CD14-positive monocyte (primary cell): ENCODE results near the gene SELENOF. TPM values are rescaled to one million over a fixed set of nuclear protein-coding genes. Genes with fewer than 3 reads are reported as not detected.

Experiments used
- DNase-seq, 3 donors: peaks; one replicate each; pipeline ENCODE4 v3.0.0-alpha.2; 2011 to 2022
- H2AFZ ChIP-seq: 2 replicates; pipeline ENCODE4 v1.6.0; 2012; ENCODE audit warnings: mild to moderate bottlenecking, low read depth, low read length, inconsistent platforms; ENCODE audit not compliant: insufficient read depth, poor library complexity, severe bottlenecking
- H3K27ac ChIP-seq, 2 donors: 1 replicate in 1 of 2; 2 replicates in 1 of 2; pipeline ENCODE4 v1.5.1; 2012 to 2013; ENCODE audit warnings: low read length in 2 of 2, control low read depth in 1 of 2, inconsistent platforms in 1 of 2, low read depth in 1 of 2, mild to moderate bottlenecking in 1 of 2
- H3K27me3 ChIP-seq, 2 donors: one replicate each; pipeline versions ENCODE4 v1.6.0 to v1.6.1; 2011 to 2013; ENCODE audit warnings: low read length in 2 of 2; ENCODE audit not compliant: control insufficient read depth in 2 of 2, insufficient read depth in 2 of 2
- H3K36me3 ChIP-seq, 2 donors: replicated peaks in 1 of 2; 1 replicate in 1 of 2; 2 replicates in 1 of 2; pipeline versions ENCODE4 v1.5.1 to v1.6.1; 2012 to 2013; ENCODE audit warnings: low read length in 2 of 2, control low read depth in 1 of 2, inconsistent platforms in 1 of 2, mild to moderate bottlenecking in 1 of 2; ENCODE audit not compliant: insufficient read depth in 2 of 2, control insufficient read depth in 1 of 2
- H3K4me1 ChIP-seq, 2 donors: 1 replicate in 1 of 2; 2 replicates in 1 of 2; pipeline versions ENCODE4 v1.5.1 to v1.6.1; 2012 to 2013; ENCODE audit warnings: low read length in 2 of 2, control low read depth in 1 of 2, inconsistent platforms in 1 of 2, mild to moderate bottlenecking in 1 of 2, moderate library complexity in 1 of 2; ENCODE audit not compliant: insufficient read depth in 2 of 2, control insufficient read depth in 1 of 2
- H3K4me2 ChIP-seq: replicated peaks from 2 replicates; pipeline ENCODE3; 2012; ENCODE audit warnings: low read length, moderate library complexity, mild to moderate bottlenecking; ENCODE audit not compliant: poor library complexity, severe bottlenecking; ENCODE audit errors: extremely low read depth
- H3K4me3 ChIP-seq, 3 experiments: fragments of 200-600 bp in 1 of 3; sonication (generic) in 1 of 3; replicated peaks in 1 of 3; 1 replicate in 2 of 3; 2 replicates in 1 of 3; pipeline ENCODE4 v1.5.1; 2011 to 2013; ENCODE audit warnings: low read length in 3 of 3, mild to moderate bottlenecking in 3 of 3, control low read depth in 2 of 3, low read depth in 2 of 3, inconsistent platforms in 1 of 3, moderate library complexity in 1 of 3
- H3K79me2 ChIP-seq: 2 replicates; pipeline ENCODE4 v1.6.0; 2012; ENCODE audit warnings: mild to moderate bottlenecking, control low read depth, inconsistent platforms, low read length, moderate library complexity; ENCODE audit not compliant: insufficient read depth
- H3K9ac ChIP-seq: 2 replicates; pipeline ENCODE4 v1.6.0; 2017; ENCODE audit warnings: low read length, mild to moderate bottlenecking; ENCODE audit not compliant: insufficient read depth, poor library complexity, severe bottlenecking
- H3K9me3 ChIP-seq, 2 donors: replicated peaks in 1 of 2; 1 replicate in 1 of 2; 2 replicates in 1 of 2; pipeline versions ENCODE4 v1.5.1 to v1.6.1; 2012 to 2013; ENCODE audit warnings: low read length in 2 of 2, control low read depth in 1 of 2; ENCODE audit not compliant: control insufficient read depth in 1 of 2, insufficient read depth in 1 of 2
- H4K20me1 ChIP-seq: 2 replicates; pipeline ENCODE4 v1.6.0; 2012; ENCODE audit warnings: mild to moderate bottlenecking, low read length, control low read depth, moderate library complexity; ENCODE audit not compliant: insufficient read depth
- H3K27ac Mint-ChIP-seq, 7 donors: one replicate each; pipeline ENCODE4 v1.8.0; 2020; ENCODE audit warnings: mild to moderate bottlenecking in 7 of 7, mixed read lengths in 7 of 7, moderate library complexity in 6 of 7, inconsistent platforms in 2 of 7
- H3K27me3 Mint-ChIP-seq, 3 donors: one replicate each; pipeline ENCODE4 v1.8.0; 2021 to 2022; ENCODE audit warnings: low read depth in 3 of 3, mild to moderate bottlenecking in 3 of 3, mixed read lengths in 3 of 3, moderate library complexity in 3 of 3, inconsistent platforms in 1 of 3
- H3K36me3 Mint-ChIP-seq, 2 donors: one replicate each; pipeline ENCODE4 v1.8.0; 2020; ENCODE audit warnings: mixed read lengths in 2 of 2, inconsistent platforms in 1 of 2, mild to moderate bottlenecking in 1 of 2
- H3K4me1 Mint-ChIP-seq: one replicate; pipeline ENCODE4 v1.8.0; 2020; ENCODE audit warnings: mild to moderate bottlenecking, mixed read lengths
- H3K4me3 Mint-ChIP-seq, 2 donors: one replicate each; pipeline ENCODE4 v1.8.0; 2020; ENCODE audit warnings: mild to moderate bottlenecking in 2 of 2, mixed read lengths in 2 of 2, moderate library complexity in 1 of 2
- H3K9me3 Mint-ChIP-seq, 7 donors: one replicate each; pipeline ENCODE4 v1.8.0; 2020 to 2022; ENCODE audit warnings: mixed read lengths in 7 of 7, mild to moderate bottlenecking in 6 of 7, moderate library complexity in 6 of 7, inconsistent platforms in 2 of 7
- CTCF ChIP-seq: fragments of 200-600 bp; IDR thresholded peaks from one replicate; pipeline ENCODE4 v1.8.0; 2022; ENCODE audit warnings: antibody characterized with exemption, mild to moderate bottlenecking
- intact Hi-C, 2 donors: fragments of 100-400 bp; cut with micrococcal nuclease; formaldehyde crosslinking; loops; one replicate each; pipeline versions ENCODE4 v1.15.0 to v1.15.1; 2023
- polyA plus RNA-seq, 3 donors: library from polyadenylated mRNA; depleted of rRNA in 1 of 3; unstranded in 2 of 3; stranded (reverse) in 1 of 3; fragments of 300-500 nt in 2 of 3; fragments of >200 nt in 1 of 3; fragmentation: Illumina TruSeq in 2 of 3; gene quantifications; 1 replicate in 2 of 3; 2 replicates in 1 of 3; pipeline ENCODE4 v1.2.3, GENCODE V29; 2012 to 2021

SELENOF gene
- polyA plus RNA-seq, 3 donors: 111 to 357 (median 339) TPM

- H3K9me3 ChIP-seq: no peaks in the 10 kb centered on the region
- no peak for TF ChIP-seq CTCF
These were observed 43.3 kb upstream of the SELENOF start for GRCh38 chr1:86957221-86957620.

GRCh38 chr1:86956221-86956620 lies 42.3 kb upstream of the SELENOF start:
- DNase-seq: no peak

More at GRCh38 chr1:86957221-86957620, 43.3 kb upstream of the SELENOF start:
- H3K27me3 ChIP-seq: no peaks in the 10 kb centered on the region
- Mint-ChIP-seq H3K4me1 (no peaks in the 10 kb centered on the region), H3K4me3 (no peak overlapping the region), H3K36me3 (no peaks in the 10 kb centered on the region), H3K27ac (no peak overlapping the region), H3K27me3 (no peaks in the 10 kb centered on the region), H3K9me3 (peaks cover 0 to 4% (median 0%) of the 10 kb centered on the region in 7 donors)
- no peak overlapping the region for H3K4me3 ChIP-seq
- no peak overlapping the region for H3K27ac ChIP-seq
- H3K36me3 ChIP-seq: no peaks in the 10 kb centered on the region
- H4K20me1 ChIP-seq: no peaks in the 10 kb centered on the region
- no peak overlapping the region for H2AFZ ChIP-seq
- no peak overlapping the region for H3K9ac ChIP-seq
- H3K79me2 ChIP-seq: no peaks in the 10 kb centered on the region
- H3K4me2 ChIP-seq: no peak overlapping the region
- H3K4me1 ChIP-seq: no peaks in the 10 kb centered on the region
- intact Hi-C loops: no loop called here
- no peak for DNase-seq

More at GRCh38 chr1:86956221-86956620, 42.3 kb upstream of the SELENOF start:
- Histone ChIP-seq H3K27me3 (no peaks in the 10 kb centered on the region), H3K4me3 (no peak overlapping the region), H3K4me2 (no peak overlapping the region), H3K9me3 (no peaks in the 10 kb centered on the region), H3K27ac (no peak overlapping the region), H3K79me2 (no peaks in the 10 kb centered on the region), H4K20me1 (no peaks in the 10 kb centered on the region), H3K4me1 (no peaks in the 10 kb centered on the region), H2AFZ (no peak overlapping the region), H3K9ac (no peak overlapping the region), H3K36me3 (no peaks in the 10 kb centered on the region)
- H3K9me3 Mint-ChIP-seq: peaks cover 0 to 4% (median 0%) of the 10 kb centered on the region in 7 donors
- H3K27me3 Mint-ChIP-seq: no peaks in the 10 kb centered on the region
- TF ChIP-seq CTCF: no peak
- H3K4me3 Mint-ChIP-seq: no peak overlapping the region
- H3K4me1 Mint-ChIP-seq: no peaks in the 10 kb centered on the region
- no peaks in the 10 kb centered on the region for H3K36me3 Mint-ChIP-seq
- intact Hi-C loops: no loop called here
- no peak overlapping the region for H3K27ac Mint-ChIP-seq
